ENCODE measurements around the gene ERG28.

The ERG28 gene

DNA sequence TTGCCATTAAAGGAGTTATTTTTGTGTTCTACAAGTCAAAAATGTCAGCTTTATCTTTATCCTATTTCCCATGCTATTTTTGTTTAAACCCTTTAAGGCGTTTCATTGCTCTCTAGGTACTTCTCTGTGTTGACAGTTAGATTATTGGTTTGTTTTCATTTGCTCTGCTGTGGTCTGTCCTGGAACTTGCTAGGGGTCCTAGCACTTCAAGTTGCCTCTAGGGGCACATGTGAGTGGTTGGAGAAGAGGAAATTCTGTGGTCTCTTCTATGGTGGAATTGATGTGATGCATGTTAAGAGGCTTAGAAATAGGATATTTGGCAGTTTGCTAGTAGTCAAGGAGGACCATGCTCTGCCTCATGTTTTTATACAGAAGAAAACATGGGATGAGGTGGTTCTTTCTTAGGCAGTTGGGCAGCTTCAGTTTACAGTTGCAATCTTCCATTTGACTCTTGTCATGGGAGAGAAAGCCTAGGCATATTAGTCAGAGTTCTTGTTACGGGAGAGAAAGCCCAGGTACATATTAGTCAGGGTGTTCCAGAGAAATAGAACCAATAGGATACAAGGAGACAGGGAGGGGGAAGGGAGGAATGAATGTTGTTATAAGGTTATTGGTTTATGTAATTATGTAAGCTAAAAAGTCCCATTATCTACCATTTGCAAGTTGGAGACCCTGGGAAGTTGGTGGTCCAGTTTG, 14.7 kb upstream of the ERG28 start:
- DNase-seq = no peak
- TF ChIP-seq POLR2A (IDR thresholded peaks at IDR 0.05; ENCODE audit: low read length) = no peak
- no peak for TF ChIP-seq GATA1 (IDR thresholded peaks at IDR 0.05; ENCODE audit: low read depth, low read length)

DNA sequence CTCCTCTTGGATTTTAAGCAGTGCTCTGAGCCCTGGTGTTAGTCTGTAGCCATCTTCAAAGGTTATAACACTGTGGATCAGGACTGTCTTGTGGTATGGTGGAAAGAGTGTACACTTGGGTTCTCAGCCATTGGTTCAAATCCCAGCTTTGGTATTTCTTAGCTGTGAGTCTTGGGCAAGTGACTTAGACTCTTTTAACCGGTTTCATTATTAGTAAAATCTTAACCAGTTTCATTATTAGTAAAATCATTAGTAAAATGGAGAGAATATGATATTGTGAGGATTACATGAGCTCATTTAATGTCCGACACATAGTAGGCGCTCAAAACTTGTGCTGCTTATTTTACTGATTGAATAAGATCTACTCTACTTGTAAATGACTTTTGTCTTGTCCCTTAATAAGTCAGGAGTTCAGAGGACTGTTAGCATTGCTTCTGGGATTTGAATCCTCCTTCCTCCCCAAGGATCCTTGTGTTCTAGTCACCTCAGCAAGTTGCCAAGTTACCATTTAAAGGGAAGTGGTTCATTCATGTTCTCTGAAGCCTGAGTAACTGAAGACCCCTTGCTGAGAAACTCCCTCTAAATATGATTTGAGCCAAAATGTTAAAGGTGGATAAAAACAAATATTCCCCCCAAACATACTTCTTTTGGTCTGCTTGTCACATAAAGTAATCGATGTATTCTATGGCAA, 12.8 kb upstream of the ERG28 start:
- no peak for DNase-seq
- TF ChIP-seq POLR2A (IDR thresholded peaks at IDR 0.05; ENCODE audit: low read length) (no peak), GATA1 (IDR thresholded peaks at IDR 0.05; ENCODE audit: low read depth, low read length) (no peak)

DNA sequence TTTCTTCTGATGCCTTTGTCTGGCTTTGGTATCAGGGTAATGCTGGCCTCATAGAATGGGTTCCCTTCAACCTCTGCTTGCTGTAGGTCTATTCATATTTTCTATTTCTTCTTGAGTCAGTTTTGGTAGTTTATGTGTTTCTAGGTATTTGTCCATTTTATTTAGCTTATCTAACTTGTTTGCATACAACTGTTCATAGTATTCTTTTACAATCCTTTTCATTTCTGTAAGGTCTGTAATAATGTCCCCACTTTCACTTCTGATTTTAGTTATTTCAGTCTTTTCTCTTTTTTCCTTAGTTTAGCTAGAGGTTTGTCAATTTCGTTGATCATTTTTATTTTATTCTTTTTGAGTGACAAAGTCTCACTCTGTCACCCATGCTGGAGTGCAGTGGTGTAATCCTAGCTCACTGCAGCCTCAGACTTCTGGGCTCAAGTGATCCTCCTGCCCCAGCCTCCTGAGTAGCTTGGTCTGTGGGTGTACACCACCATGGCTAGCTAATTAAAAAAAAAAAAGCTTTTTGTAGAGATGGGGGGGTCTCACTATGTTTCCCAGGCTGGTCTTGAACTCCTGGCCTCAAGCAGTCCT, 12.0 kb upstream of the ERG28 start:
- DNase-seq = no peak
- TF ChIP-seq GATA1 (IDR thresholded peaks at IDR 0.05; ENCODE audit: low read depth, low read length) (no peak), POLR2A (IDR thresholded peaks at IDR 0.05; ENCODE audit: low read length) (no peak)

DNA sequence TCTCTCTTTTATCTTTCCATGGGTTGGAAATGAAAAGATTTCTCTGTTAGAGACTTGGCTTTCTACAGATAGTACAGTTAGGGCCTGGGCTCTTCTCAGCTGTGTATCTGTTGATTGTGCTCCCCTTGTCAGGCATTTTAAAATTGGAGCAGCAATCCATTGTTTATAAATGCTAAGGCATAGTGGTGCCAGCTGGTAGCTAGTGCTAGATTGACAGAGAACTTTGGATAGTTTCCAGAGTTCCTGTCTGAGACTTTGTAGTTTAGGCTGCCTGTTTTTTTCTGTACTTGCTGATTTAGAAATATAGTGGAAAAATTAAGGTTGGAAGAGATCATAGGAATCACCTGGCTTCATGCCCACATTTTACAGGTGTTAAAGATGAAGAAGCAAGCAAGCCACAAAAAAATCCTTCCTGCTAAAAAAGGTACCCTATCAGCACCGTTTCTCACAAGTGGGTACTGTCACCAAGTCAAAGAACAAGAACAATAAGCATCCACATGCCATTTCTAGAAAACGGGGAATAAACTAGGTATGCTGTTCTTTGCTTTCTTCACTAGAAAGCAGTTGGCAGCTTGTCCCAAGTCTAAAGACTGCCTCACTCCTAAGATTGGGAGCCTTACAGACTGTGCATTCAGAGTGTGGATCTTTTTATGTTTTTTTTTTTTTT, 6.6 kb upstream of the ERG28 start:
- no peak for TF ChIP-seq GATA1 (IDR thresholded peaks at IDR 0.05; ENCODE audit: low read depth, low read length)
- TF ChIP-seq POLR2A (IDR thresholded peaks at IDR 0.05; ENCODE audit: low read length) = no peak
- no peak for DNase-seq

DNA sequence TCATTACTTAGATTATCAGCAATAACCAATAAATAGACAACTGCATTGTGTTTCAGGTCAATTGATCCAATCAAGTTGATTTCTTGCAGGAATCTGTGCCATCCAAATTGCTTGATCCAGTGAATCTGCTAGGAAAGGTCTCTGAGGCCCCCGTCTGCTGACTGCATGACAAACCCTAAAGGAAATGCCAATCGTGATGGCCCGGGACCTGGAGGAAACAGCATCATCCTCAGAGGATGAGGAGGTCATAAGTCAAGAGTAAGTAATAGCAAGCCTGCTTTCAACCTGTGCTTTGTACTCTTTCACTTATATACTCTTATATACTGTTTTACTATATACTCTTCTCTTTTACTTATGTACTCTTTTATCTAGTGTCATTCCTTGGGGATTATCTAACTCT, 2.3 kb upstream of the ERG28 start:
- peak in 1 of 2 experiments; percentile 32 for DNase-seq
- no peak for TF ChIP-seq GATA1 (IDR thresholded peaks at IDR 0.05; ENCODE audit: low read depth, low read length)

DNA sequence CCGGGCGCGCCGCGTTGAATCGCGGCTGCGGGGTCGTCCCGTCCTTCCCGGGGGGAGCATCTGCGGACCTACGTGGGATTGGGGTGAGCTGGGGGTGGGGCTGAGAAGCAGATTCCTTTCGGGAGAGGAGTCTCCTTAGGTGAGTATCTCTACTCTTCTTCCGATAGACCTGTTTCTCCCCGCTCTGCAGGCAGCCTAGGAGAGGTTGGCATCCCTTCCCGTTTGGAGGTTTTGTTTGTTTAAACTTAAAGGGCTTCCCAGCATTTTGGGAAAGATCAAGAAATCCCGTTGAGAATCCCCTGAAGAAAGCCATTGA, 781 bp upstream of the ERG28 start:
- no peak for TF ChIP-seq POLR2A (IDR thresholded peaks at IDR 0.05; ENCODE audit: low read length)
- TF ChIP-seq GATA1 (IDR thresholded peaks at IDR 0.05; ENCODE audit: low read depth, low read length) = no peak
- DNase-seq = peak in 1 of 2 experiments; percentile 48

DNA sequence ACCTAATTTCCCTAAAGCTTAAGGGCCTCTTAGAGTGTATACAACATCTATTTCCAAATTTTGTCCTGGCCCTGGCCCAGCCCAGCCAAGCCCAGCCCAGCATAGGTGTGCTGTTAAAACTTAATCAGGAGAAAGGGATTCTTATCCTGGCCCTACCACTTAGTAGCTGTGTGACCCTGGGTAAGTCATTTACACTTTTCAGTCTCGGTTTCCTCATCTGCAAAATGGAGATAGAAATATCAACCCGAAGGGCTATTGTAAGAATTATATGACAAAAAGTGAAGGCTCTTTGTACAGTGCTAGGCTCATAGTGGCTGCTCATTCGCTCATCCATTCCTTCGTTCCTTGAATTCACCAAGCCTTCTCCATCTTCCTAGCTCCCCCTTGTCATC, 442 bp downstream of the ERG28 start:
- peak in 1 of 2 experiments; percentile 36 for DNase-seq
- TF ChIP-seq POLR2A (IDR thresholded peaks at IDR 0.05; ENCODE audit: low read length) (no peak), GATA1 (IDR thresholded peaks at IDR 0.05; ENCODE audit: low read depth, low read length) (no peak)

DNA sequence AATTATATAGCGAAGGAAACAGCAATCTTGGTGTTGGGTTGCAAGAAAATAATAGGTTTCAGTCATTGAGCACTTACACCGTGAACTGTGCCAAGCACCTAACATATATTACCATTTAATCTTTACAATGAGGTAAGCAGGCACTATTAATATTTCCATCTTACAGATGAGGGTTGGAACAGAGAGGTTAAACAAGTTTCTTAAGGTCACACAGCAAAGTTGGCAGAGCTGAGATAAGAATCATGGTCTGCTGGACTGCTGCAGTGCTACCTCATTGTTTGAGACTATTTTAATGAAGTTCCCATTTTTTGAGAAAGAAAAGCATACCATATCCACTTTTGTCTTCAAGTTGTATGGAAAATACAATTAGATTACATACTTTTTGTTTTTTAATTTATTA, 1.7 kb downstream of the ERG28 start:
- peak in 1 of 2 experiments; percentile 23 for DNase-seq
- TF ChIP-seq GATA1 (IDR thresholded peaks at IDR 0.05; ENCODE audit: low read depth, low read length) (no peak), POLR2A (IDR thresholded peaks at IDR 0.05; ENCODE audit: low read length) (no peak)

DNA sequence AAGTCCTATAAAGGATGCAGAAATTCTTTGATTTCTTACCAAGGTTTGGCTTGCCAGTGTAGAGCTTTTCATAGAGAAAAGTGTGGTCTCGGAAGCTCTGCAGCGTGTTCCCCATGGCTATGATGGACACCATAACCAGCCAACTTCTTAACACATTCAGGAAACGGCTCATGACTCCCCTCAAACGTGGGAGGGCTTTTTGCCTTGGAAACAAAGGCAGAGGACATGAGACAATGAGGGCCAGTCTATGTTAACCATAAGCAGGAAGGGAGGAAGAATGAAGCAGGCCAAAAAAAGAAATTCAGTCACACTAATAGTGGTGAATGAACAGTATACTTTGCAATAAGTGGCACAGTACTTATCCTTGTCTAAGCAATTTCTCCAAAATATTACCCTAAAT, 3.3 kb downstream of the ERG28 start:
- TF ChIP-seq GATA1 (IDR thresholded peaks at IDR 0.05; ENCODE audit: low read depth, low read length) = no peak
- no peak for TF ChIP-seq POLR2A (IDR thresholded peaks at IDR 0.05; ENCODE audit: low read length)
- no peak for DNase-seq

DNA sequence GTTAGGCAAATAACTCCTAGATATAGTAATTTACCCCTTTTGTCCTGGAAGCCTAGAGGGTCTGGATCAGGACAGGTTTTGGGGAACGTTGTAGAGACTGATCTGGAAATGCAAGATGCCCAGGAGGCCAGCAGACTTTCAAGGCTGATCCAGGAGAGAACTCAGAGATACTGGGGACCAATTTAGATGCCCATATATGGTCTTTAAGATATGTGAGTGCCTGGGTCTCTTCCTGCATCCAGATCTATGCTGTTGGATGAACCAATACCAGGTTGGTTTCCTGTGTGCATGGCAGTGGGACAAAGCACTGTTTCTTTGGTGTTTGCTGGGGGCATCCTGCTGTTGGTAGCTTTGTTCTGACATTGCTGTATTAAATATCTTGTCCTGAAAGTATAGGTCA, 5.4 kb downstream of the ERG28 start:
- TF ChIP-seq POLR2A (IDR thresholded peaks at IDR 0.05; ENCODE audit: low read length) = no peak
- no peak for TF ChIP-seq GATA1 (IDR thresholded peaks at IDR 0.05; ENCODE audit: low read depth, low read length)
- no peak for DNase-seq

DNA sequence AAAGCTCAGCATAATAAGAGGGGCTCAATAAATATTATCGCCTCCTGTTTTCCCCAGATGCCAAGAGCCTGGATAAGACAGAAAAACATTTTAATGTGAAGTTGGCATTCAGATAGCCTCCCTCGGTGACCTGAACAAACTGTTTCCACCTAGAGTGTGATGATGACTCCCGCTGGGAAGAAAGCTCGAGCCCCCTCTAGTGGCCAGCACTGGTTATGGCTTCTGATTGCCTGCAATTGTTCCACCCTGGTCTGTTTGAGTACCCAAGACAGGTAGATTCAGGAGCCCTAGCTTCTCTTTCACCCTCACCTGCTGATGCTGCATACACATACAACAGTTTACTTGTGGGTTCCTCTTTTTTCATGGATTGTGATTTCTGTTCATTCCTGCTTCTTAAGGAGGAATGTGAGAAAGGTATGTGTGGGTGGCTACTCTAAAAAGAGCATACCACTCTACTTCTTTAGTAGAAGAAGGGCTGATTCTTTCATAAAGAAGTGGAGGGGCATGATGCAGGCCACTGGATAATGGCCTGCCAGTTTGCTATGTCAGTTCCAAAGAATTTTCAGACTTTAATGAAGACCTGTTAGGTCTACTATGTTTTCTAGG, 6.4 kb downstream of the ERG28 start:
- TF ChIP-seq POLR2A (IDR thresholded peaks at IDR 0.05; ENCODE audit: low read length) = no peak
- peak; percentile 60 to 83 for DNase-seq

DNA sequence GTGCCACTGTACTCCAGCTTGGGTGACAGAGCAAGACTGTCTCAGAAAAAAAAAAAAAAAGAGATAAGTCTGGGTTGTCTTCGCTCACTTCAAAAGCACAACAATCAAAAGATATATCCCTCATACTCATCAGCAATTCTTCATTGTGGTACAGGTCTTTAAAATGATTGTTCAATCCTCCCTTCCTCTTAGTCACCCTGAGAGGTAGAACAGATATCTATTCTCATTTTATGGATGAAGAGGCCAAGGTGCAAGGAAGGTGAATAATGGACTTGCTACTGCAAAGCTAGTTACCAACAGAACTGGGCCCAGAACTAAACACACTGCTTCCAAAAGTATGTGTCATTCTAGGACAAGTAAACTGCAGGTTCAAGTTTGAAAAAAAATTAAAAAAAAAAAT, 7.1 kb downstream of the ERG28 start:
- TF ChIP-seq GATA1 (IDR thresholded peaks at IDR 0.05; ENCODE audit: low read depth, low read length) (no peak), POLR2A (IDR thresholded peaks at IDR 0.05; ENCODE audit: low read length) (no peak)
- no peak for DNase-seq

DNA sequence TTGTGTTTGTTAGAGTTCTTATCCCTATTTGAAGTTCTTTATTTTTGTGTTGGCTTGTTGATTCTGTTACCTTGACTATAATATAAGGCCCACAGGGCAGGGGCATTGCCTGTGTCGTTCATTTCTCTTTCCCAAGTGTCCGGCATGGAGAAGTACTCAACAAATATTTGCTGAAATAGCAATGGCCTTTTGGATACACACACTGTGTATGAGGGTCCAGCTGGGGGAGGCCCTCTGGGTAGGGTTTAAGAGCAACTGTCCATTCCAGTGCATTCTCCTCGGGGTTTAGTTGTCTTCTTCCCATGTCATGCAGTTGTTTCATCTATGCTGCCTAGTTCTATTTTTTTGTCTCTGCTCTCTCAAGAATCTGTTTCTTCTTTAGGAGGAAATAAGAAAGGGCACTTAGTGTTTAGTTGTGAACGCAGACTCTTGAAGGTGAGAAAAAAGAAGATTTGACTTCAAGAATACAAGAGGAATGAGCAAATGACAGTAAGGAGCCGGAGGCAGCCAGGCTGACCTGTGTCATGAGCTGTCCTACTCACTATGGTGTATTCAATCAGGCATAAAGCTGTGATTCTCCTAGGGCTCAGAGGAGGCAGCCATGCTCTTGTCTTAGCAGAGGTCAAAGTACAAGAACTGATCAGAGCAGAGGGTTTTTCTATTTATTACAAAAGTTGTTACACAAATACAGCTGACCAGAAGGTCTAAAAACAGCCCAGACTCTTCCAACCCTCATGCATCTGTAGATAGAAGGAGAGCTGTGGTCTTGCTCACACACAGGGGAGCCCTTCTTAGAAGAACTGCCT, 10.2 kb downstream of the ERG28 start:
- DNase-seq = no peak
- no peak for TF ChIP-seq GATA1 (IDR thresholded peaks at IDR 0.05; ENCODE audit: low read depth, low read length)
- TF ChIP-seq POLR2A (IDR thresholded peaks at IDR 0.05; ENCODE audit: low read length) = no peak
